Measurements from ENCODE around the gene SDK1.
"Not testable (repeated sequence)": the region's sequence is repeated elsewhere in the genome, so short reads cannot be mapped to it uniquely, and the experiment has no call there.

Gene SDK1

GRCh38 chr7:4233146-4233545 lies 932.1 kb downstream of the SDK1 start:
- TF ChIP-seq CTCF (IDR thresholded peaks at IDR 0.05; ENCODE audit: low read depth, low read length, missing control alignments) = no peak

GRCh38 chr7:4233621-4234497 lies 932.8 kb downstream of the SDK1 start:
- no peak for TF ChIP-seq CTCF (IDR thresholded peaks at IDR 0.05; ENCODE audit: low read depth, low read length, missing control alignments)
- no peak overlapping the region for H3K4me3 ChIP-seq (ENCODE audit: low read depth, low read length)
- no peak for DNase-seq (ENCODE audit: low read depth)

More at GRCh38 chr7:4233146-4233545, 932.1 kb downstream of the SDK1 start:
- no peak overlapping the region for H3K4me3 ChIP-seq (ENCODE audit: low read depth, low read length)
- no peak for DNase-seq (ENCODE audit: low read depth)

- no peak for DNase-seq (ENCODE audit: low read depth)
- TF ChIP-seq CTCF (IDR thresholded peaks at IDR 0.05; ENCODE audit: low read depth, low read length, missing control alignments) = no peak
- H3K4me3 ChIP-seq (ENCODE audit: low read depth, low read length) = no peak overlapping the region
These were observed 933.4 kb downstream of the SDK1 start for GRCh38 chr7:4234498-4234855.

- no peak overlapping the region for H3K4me3 ChIP-seq (ENCODE audit: low read depth, low read length)
- no peak for DNase-seq (ENCODE audit: low read depth)
- TF ChIP-seq CTCF (IDR thresholded peaks at IDR 0.05; ENCODE audit: low read depth, low read length, missing control alignments) = no peak
These were observed 933.8 kb downstream of the SDK1 start for GRCh38 chr7:4234886-4235285.

GRCh38 chr7:4235596-4235995 lies 934.5 kb downstream of the SDK1 start:
- no peak for TF ChIP-seq CTCF (IDR thresholded peaks at IDR 0.05; ENCODE audit: low read depth, low read length, missing control alignments)
- DNase-seq (ENCODE audit: low read depth) = no peak
- no peak overlapping the region for H3K4me3 ChIP-seq (ENCODE audit: low read depth, low read length)

GRCh38 chr7:4236389-4236788 lies 935.3 kb downstream of the SDK1 start:
- no peak overlapping the region for H3K4me3 ChIP-seq (ENCODE audit: low read depth, low read length)
- TF ChIP-seq CTCF (IDR thresholded peaks at IDR 0.05; ENCODE audit: low read depth, low read length, missing control alignments) = no peak
- no peak for DNase-seq (ENCODE audit: low read depth)

- not testable (repeated sequence) for H3K4me3 ChIP-seq (ENCODE audit: low read depth, low read length); DNase-seq (ENCODE audit: low read depth)
These were observed 935.8 kb downstream of the SDK1 start for GRCh38 chr7:4236873-4237272.
